Hepatocyte (in vitro differentiated cells): ENCODE data around the gene C2orf92. TPM values are rescaled to one million over a fixed set of nuclear protein-coding genes. Genes with fewer than 3 reads are reported as not detected.
A peak's percentile ranks its signal among the peaks of the same experiment; 100 is the strongest.

Experiments
- DNase-seq: peaks from one replicate; pipeline ENCODE4 v3.0.0-alpha.2; 2016; ENCODE audit warnings: low spot score
- H2AFZ ChIP-seq: fragments of 200-600 bp; sonication (generic); 2 replicates; pipeline ENCODE4 v1.6.0; 2016; ENCODE audit warnings: antibody characterized with exemption, mild to moderate bottlenecking
- H3K27ac ChIP-seq: fragments of 200-600 bp; sonication (generic); 2 replicates; pipeline ENCODE4 v1.5.1; 2016; ENCODE audit warnings: mild to moderate bottlenecking
- H3K27me3 ChIP-seq: fragments of 200-600 bp; sonication (generic); 2 replicates; pipeline ENCODE4 v1.6.1; 2016
- H3K36me3 ChIP-seq: fragments of 200-600 bp; sonication (generic); replicated peaks from 2 replicates; pipeline ENCODE4 v1.5.1; 2016; ENCODE audit warnings: low read depth; ENCODE audit not compliant: insufficient read depth
- H3K4me1 ChIP-seq: fragments of 200-600 bp; sonication (generic); 2 replicates; pipeline ENCODE4 v1.5.1; 2016; ENCODE audit warnings: mild to moderate bottlenecking, moderate library complexity; ENCODE audit not compliant: insufficient read depth
- H3K4me2 ChIP-seq: fragments of 200-600 bp; sonication (generic); 2 replicates; pipeline ENCODE4 v1.6.0; 2016
- H3K4me3 ChIP-seq: fragments of 200-600 bp; sonication (generic); 2 replicates; pipeline ENCODE4 v1.5.1; 2016; ENCODE audit warnings: mild to moderate bottlenecking
- H3K79me2 ChIP-seq: fragments of 200-600 bp; sonication (generic); 2 replicates; pipeline ENCODE4 v1.6.0; 2017; ENCODE audit warnings: mild to moderate bottlenecking
- H3K9me2 ChIP-seq: fragments of 200-600 bp; sonication (generic); replicated peaks from 2 replicates; pipeline ENCODE4 v1.6.0; 2017; ENCODE audit warnings: mild to moderate bottlenecking; ENCODE audit not compliant: insufficient read depth
- H3K9me3 ChIP-seq: fragments of 200-600 bp; sonication (generic); 2 replicates; pipeline ENCODE4 v1.5.1; 2016; ENCODE audit warnings: low read depth, mild to moderate bottlenecking
- H4K20me1 ChIP-seq: fragments of 200-600 bp; sonication (generic); 2 replicates; pipeline ENCODE4 v1.6.0; 2016; ENCODE audit warnings: mild to moderate bottlenecking; ENCODE audit not compliant: insufficient read depth, poor library complexity, severe bottlenecking
- EZH2 ChIP-seq: fragments of 200-600 bp; sonication (generic); IDR thresholded peaks from 2 replicates; pipeline ENCODE4 v1.6.1; 2016; ENCODE audit warnings: antibody characterized with exemption, mild to moderate bottlenecking, borderline replicate concordance
- EZH2phosphoT487 ChIP-seq: fragments of 200-600 bp; sonication (generic); IDR thresholded peaks from one replicate; pipeline ENCODE4 v1.6.1; 2018; ENCODE audit warnings: antibody characterized with exemption, mild to moderate bottlenecking, low read depth, moderate library complexity; ENCODE audit not compliant: unreplicated experiment, severe bottlenecking
- WGBS: methylation state at CpG from one replicate; pipeline ENCODE4 v1.1.6; 2016; ENCODE audit warnings: low lambda C conversion rate; ENCODE audit errors: missing lambda C conversion rate; 5-methylcytosine and 5-hydroxymethylcytosine counted together
- polyA plus RNA-seq: library from polyadenylated mRNA; unstranded; fragments of >200 nt; fragmentation: Nextera tagmentation; extraction: Ambion mirVana; gene quantifications from 2 replicates; pipeline ENCODE4 v1.2.1, GENCODE V29; 2016
- total RNA-seq: library from RNA; depleted of rRNA; stranded (reverse); fragments of >200 nt; gene quantifications from 2 replicates; pipeline ENCODE4 v1.2.3, GENCODE V29; 2014
- TF ChIP-seq, protein P1 (sequence below): fragments of 200-600 bp; sonication (generic); IDR thresholded peaks from 2 replicates; pipeline ENCODE4 v1.5.1; 2016; ENCODE audit warnings: antibody characterized with exemption, mild to moderate bottlenecking; ENCODE audit not compliant: poor library complexity

The C2orf92 gene
- total and polyA plus RNA-seq, 2 experiments from 2014 or later = 2.1 to 4.5 TPM

DNA sequence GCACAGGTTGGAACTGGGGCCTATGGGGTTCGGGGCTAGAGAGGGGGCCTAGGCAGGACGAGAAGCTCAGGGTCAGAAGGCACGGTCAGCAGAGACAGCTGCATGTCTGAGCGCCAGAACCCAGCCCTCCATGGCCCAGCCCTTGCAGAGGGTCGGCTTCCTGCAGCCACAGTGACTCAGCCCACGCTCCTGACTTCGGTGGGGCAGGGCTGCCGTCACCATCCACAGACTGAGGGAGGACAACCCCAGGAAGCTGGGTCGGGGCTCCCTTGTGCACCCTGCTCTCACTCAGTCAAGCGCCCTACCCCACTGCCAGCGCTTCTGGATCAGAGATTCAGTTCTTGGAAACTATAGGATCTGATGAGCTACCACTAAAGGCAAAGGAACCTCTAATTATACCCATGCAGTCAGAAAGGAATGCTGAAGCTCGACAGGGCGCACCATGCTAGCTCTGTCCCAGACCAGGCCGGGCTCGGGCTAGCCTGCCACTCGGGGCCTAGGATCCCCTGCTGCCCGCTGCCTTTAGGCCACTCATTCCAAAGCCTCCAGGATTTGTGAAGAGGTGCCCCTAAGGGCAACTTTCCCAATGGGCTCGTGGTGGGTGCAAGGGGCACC is 8.6 kb upstream of the C2orf92 start:
- Histone ChIP-seq H4K20me1 (peaks cover 7% of the 10 kb centered on the region), H3K4me2 (no peak overlapping the region), H3K36me3 (no peaks in the 10 kb centered on the region), H3K27ac (no peak overlapping the region), H3K9me2 (no peaks in the 10 kb centered on the region), H3K4me1 (peaks cover 11% of the 10 kb centered on the region), H3K4me3 (no peak overlapping the region), H3K79me2 (peaks cover 26% of the 10 kb centered on the region), H2AFZ (no peak overlapping the region), H3K27me3 (no peaks in the 10 kb centered on the region), H3K9me3 (no peaks in the 10 kb centered on the region)
- TF ChIP-seq EZH2 (no peak), EZH2phosphoT487 (no peak)
- TF ChIP-seq, protein P1, sequence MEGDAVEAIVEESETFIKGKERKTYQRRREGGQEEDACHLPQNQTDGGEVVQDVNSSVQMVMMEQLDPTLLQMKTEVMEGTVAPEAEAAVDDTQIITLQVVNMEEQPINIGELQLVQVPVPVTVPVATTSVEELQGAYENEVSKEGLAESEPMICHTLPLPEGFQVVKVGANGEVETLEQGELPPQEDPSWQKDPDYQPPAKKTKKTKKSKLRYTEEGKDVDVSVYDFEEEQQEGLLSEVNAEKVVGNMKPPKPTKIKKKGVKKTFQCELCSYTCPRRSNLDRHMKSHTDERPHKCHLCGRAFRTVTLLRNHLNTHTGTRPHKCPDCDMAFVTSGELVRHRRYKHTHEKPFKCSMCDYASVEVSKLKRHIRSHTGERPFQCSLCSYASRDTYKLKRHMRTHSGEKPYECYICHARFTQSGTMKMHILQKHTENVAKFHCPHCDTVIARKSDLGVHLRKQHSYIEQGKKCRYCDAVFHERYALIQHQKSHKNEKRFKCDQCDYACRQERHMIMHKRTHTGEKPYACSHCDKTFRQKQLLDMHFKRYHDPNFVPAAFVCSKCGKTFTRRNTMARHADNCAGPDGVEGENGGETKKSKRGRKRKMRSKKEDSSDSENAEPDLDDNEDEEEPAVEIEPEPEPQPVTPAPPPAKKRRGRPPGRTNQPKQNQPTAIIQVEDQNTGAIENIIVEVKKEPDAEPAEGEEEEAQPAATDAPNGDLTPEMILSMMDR = no peak
- WGBS = 89% methylated on average over 17 of the region's 18 CpGs
- DNase-seq = no peak

DNA sequence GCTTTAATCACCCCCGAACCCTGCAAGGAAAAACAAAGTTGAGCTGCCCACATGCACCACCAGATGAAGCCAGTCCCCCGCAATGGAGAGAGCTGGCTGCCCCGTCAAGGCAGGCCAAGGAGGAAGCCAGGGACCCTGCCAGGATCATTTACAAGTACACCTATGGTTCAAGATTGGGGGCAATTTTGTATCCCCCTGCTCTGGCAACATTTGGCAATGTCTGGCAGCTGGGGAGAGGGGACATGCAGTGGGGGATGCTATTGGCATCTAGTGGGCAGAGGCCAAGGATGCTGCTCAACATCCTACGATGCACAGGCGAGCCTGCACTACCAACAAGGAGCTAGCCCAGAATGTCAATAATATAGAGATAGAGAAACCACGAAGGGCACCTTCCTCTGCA is 7.6 kb upstream of the C2orf92 start:
- H3K27ac ChIP-seq = peak overlapping the region; percentile 98
- peaks cover 11% of the 10 kb centered on the region for H3K4me1 ChIP-seq
- peak overlapping the region; percentile 97 for H3K4me2 ChIP-seq
- H3K79me2 ChIP-seq = peaks cover 26% of the 10 kb centered on the region
- TF ChIP-seq, protein P1 = no peak
- TF ChIP-seq EZH2phosphoT487 (no peak), EZH2 (no peak)
- no peaks in the 10 kb centered on the region for H3K9me2 ChIP-seq
- DNase-seq = no peak
- WGBS = 86% methylated on average over 6 of the region's 6 CpGs
- no peak overlapping the region for H2AFZ ChIP-seq
- peaks cover 7% of the 10 kb centered on the region for H4K20me1 ChIP-seq
- H3K4me3 ChIP-seq = no peak overlapping the region
- no peaks in the 10 kb centered on the region for H3K36me3 ChIP-seq
- H3K27me3 ChIP-seq = no peaks in the 10 kb centered on the region
- no peaks in the 10 kb centered on the region for H3K9me3 ChIP-seq

DNA sequence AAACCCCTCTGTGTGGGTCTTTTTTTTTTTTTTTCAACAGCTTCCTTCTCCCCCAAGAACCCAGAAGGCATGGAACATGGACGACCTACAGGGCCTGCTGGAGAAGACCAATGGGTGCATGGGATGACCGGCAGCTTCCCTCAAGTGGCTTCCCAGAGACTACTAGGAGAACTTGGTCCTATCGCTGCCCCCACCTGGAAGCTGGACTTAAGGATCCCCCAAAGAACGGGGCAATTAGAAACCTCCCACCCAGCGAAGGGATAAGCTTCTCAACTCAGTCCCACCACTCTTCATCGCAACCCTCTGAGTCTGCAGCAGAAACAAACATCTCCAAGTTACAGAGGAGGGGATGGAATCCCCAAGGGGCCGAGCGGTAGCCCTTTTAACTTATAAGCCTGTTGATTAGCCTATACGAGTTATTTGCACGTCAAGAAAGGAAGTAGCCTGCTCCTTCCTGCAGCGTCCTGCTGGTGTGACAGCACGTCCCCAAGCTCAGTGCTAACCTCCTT is 7.1 kb upstream of the C2orf92 start:
- H3K27ac ChIP-seq = peak overlapping the region; percentile 98
- no peaks in the 10 kb centered on the region for H3K27me3 ChIP-seq
- H3K4me2 ChIP-seq = peak overlapping the region; percentile 97
- TF ChIP-seq EZH2phosphoT487 = no peak
- TF ChIP-seq, protein P1 = no peak
- TF ChIP-seq EZH2 = no peak
- H3K4me3 ChIP-seq = peak overlapping the region; percentile 97
- 28% methylated on average over 12 of the region's 12 CpGs for WGBS
- no peak for DNase-seq
- peaks cover 26% of the 10 kb centered on the region for H3K79me2 ChIP-seq
- H4K20me1 ChIP-seq = peaks cover 7% of the 10 kb centered on the region
- H3K9me2 ChIP-seq = no peaks in the 10 kb centered on the region
- H3K4me1 ChIP-seq = peaks cover 11% of the 10 kb centered on the region
- H2AFZ ChIP-seq = no peak overlapping the region
- H3K9me3 ChIP-seq = no peaks in the 10 kb centered on the region
- no peaks in the 10 kb centered on the region for H3K36me3 ChIP-seq
